Heart left ventricle (tissue), 13 donors: ENCODE results near the gene ADARB1.

ENCODE experiments used
- POLR2A ChIP-seq, 2 donors: fragments of 450-650 bp; IDR thresholded peaks; one replicate each; pipeline ENCODE4 v1.6.1; 2017; ENCODE audit warnings: antibody characterized with exemption in 2 of 2, mild to moderate bottlenecking in 2 of 2, moderate library complexity in 2 of 2
- TF ChIP-seq, protein P1 (sequence below), 12 donors: fragments of 200-600 bp; sonication (generic) in 4 of 12; IDR thresholded peaks; one replicate each; pipeline versions ENCODE4 v1.5.0 to v1.8.0; 2018 to 2022; ENCODE audit warnings: antibody characterized with exemption in 12 of 12, mild to moderate bottlenecking in 5 of 12
- donor health status: ischemic (EF 13 %, LVEDD 7.1; RV severe dilation, severe dysfunction).
- donor health status: DM: no; HTN: yes; CAD: no.
- donor health status: DM: no; HTN: no; CAD: no.
- donor health status: ischemic (EF 25% LVEDD 6.9; RV normal size, moderate dysfunction).
- donor health status: ischemic (EF 25% LVEDD 5.7; RV mildly dilated, moderate dysfunction).
- donor health status: ischemic (EF 35%, LVEDD 5.7; RV mildly dilated, moderate dysfunction).
- donor health status: nonischemic (EF 11% LVEDD 7.7; RV severe dilation, severe dysfunction).
- donor health status: DM: yes; HTN: yes; CAD: no.
- donor health status: PGD.
- donor health status: ischemic (EF 29% LVEDD 5.4; RV normal size, mild dysfunction).
- donor health status: nonischemic (EF 23%, LVEDD 6.1; RV moderate dilation, normal function).

DNA sequence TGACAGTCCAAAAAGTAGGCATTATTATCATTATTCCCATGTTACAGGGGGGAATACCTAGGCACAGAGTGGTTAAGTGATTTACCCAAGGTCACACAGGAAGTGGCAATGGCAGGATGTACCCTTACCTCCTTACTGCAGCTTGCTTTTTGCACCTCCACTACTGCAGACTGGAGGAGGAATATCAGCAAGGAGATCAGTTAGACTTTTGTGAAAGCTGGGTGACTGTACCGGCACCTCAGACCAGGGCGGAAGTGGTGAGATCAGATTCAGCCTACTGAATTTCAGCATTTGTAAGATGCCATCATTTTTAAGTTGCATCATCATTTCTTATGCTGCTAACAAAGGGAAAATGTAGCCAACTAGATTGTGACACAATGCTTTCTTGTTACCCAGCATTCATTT, 4.5 kb downstream of the ADARB1 start:
- TF ChIP-seq, protein P1, sequence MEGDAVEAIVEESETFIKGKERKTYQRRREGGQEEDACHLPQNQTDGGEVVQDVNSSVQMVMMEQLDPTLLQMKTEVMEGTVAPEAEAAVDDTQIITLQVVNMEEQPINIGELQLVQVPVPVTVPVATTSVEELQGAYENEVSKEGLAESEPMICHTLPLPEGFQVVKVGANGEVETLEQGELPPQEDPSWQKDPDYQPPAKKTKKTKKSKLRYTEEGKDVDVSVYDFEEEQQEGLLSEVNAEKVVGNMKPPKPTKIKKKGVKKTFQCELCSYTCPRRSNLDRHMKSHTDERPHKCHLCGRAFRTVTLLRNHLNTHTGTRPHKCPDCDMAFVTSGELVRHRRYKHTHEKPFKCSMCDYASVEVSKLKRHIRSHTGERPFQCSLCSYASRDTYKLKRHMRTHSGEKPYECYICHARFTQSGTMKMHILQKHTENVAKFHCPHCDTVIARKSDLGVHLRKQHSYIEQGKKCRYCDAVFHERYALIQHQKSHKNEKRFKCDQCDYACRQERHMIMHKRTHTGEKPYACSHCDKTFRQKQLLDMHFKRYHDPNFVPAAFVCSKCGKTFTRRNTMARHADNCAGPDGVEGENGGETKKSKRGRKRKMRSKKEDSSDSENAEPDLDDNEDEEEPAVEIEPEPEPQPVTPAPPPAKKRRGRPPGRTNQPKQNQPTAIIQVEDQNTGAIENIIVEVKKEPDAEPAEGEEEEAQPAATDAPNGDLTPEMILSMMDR (IDR thresholded peaks at IDR 0.05), result no peak
- TF ChIP-seq POLR2A (IDR thresholded peaks at IDR 0.05), result no peak
